Nephron (organoid): ENCODE results near the gene KCNQ1OT1.

ENCODE experiments used
- H3K27ac Mint-ChIP-seq, 3 experiments: 2 replicates each; pipeline ENCODE4 v1.8.0; 2020; ENCODE audit warnings: mixed read lengths in 3 of 3, mild to moderate bottlenecking in 2 of 3, moderate library complexity in 1 of 3
- H3K27me3 Mint-ChIP-seq: 2 replicates; pipeline ENCODE4 v1.8.0; 2021; ENCODE audit warnings: low read depth, mild to moderate bottlenecking, moderate library complexity, mixed read lengths
- H3K36me3 Mint-ChIP-seq: 2 replicates; pipeline ENCODE4 v1.8.0; 2020; ENCODE audit warnings: low read depth, mixed read lengths
- H3K4me1 Mint-ChIP-seq: 2 replicates; pipeline ENCODE4 v1.8.0; 2020; ENCODE audit warnings: mixed read lengths
- H3K4me3 Mint-ChIP-seq, 3 experiments: 2 replicates each; pipeline ENCODE4 v1.8.0; 2020; ENCODE audit warnings: mild to moderate bottlenecking in 3 of 3, mixed read lengths in 3 of 3, moderate library complexity in 2 of 3
- H3K9me3 Mint-ChIP-seq: 2 replicates; pipeline ENCODE4 v1.8.0; 2020; ENCODE audit warnings: mixed read lengths
- TF ChIP-seq, protein P1 (sequence below), 3 experiments: fragments of 200-600 bp; sonication (generic); IDR thresholded peaks; one replicate each; pipeline ENCODE4 v1.5.0; 2021; ENCODE audit warnings: antibody characterized with exemption in 3 of 3; ENCODE audit not compliant: unreplicated experiment in 3 of 3

The KCNQ1OT1 gene

DNA sequence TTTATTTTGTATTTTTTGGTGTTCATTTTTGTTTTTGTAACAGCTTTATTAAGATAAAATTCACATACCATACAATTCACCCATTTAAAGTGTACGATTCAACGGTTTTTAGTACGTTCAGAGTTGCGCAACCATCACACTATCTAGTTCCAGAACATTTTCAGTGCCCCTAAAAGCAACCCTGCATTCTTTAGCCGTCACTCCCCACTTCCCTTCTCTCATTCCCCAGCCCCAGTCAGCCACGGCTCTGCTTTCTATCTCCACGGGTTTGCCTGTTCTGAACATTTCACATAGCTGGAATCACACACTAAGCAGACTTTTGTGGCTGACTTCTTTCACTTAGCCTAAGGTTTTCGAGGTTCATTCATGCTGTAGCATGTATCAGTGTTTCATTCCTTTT, 9.6 kb upstream of the KCNQ1OT1 start:
- peaks cover 10% of the 10 kb centered on the region for H3K9me3 Mint-ChIP-seq
- H3K4me3 Mint-ChIP-seq, result no peak overlapping the region

DNA sequence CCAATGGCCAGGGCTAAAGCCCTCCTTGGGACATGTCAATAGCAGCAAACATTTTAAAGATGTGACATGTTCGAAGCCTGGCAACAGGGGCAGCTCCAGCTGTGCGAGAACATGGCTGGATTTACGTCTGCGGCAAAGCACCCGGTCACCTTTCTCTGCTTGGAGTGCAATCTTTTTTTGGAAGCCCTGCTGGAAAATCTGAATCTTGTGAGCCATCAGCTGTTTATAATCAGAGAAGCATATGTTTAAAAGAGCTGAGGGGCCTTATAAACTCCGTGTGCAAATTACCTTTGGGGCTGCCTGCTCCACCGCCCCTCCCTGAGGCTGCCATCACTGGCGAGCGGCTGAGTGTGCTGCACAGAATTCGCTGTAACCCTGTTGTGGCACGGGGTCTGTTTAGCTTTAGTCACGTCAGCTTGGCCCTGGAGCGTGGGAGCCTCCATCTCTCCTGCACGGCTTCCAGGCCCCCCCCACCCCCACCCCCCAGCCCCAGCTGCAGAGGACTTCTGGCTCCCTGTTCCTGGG, 9.0 kb upstream of the KCNQ1OT1 start:
- peak overlapping the region in 1 of 3 experiments; percentile 42 for H3K4me3 Mint-ChIP-seq
- H3K36me3 Mint-ChIP-seq, result no peaks in the 10 kb centered on the region
- peaks cover 10% of the 10 kb centered on the region for H3K9me3 Mint-ChIP-seq
- H3K27me3 Mint-ChIP-seq, result no peaks in the 10 kb centered on the region
- peak overlapping the region; percentile 85 to 95 (median 86) for H3K27ac Mint-ChIP-seq
- TF ChIP-seq, protein P1, sequence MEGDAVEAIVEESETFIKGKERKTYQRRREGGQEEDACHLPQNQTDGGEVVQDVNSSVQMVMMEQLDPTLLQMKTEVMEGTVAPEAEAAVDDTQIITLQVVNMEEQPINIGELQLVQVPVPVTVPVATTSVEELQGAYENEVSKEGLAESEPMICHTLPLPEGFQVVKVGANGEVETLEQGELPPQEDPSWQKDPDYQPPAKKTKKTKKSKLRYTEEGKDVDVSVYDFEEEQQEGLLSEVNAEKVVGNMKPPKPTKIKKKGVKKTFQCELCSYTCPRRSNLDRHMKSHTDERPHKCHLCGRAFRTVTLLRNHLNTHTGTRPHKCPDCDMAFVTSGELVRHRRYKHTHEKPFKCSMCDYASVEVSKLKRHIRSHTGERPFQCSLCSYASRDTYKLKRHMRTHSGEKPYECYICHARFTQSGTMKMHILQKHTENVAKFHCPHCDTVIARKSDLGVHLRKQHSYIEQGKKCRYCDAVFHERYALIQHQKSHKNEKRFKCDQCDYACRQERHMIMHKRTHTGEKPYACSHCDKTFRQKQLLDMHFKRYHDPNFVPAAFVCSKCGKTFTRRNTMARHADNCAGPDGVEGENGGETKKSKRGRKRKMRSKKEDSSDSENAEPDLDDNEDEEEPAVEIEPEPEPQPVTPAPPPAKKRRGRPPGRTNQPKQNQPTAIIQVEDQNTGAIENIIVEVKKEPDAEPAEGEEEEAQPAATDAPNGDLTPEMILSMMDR (IDR thresholded peaks at IDR 0.05; ENCODE audit: unreplicated experiment in 3 of 3), result no peak
- peaks cover 87% of the 10 kb centered on the region for H3K4me1 Mint-ChIP-seq

More for the DNA sequence above, 9.6 kb upstream of the KCNQ1OT1 start:
- Mint-ChIP-seq H3K27ac (peak overlapping the region; percentile 56 to 85 (median 66)), H3K27me3 (peaks cover 3% of the 10 kb centered on the region), H3K4me1 (peaks cover 87% of the 10 kb centered on the region), H3K36me3 (no peaks in the 10 kb centered on the region)
- TF ChIP-seq, protein P1 (IDR thresholded peaks at IDR 0.05; ENCODE audit: unreplicated experiment in 3 of 3), result no peak

DNA sequence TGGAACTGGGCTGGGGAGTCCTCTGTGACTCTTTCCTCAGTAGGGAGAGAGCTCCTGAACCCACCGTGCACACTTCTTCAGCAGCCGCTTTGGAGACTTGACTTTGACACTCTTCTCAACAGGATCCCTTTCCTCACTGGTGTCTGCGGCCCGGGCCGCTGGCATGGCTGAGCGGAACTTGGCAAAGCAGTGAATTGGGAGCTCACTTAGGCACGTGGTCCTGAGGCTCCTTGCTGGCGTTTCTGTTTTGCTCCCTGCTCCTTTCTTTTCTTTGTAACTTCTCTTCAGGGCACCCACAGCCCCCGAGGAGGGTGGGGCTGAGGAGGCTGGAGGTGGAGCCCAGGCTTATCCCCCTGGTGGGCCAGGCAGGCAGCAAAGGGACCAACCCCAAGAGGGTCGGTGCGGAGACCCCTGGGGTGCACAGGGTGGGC, 8.4 kb upstream of the KCNQ1OT1 start:
- H3K36me3 Mint-ChIP-seq, result no peaks in the 10 kb centered on the region
- peak overlapping the region in 2 of 3 experiments; percentile 16 to 29 for H3K4me3 Mint-ChIP-seq
- H3K9me3 Mint-ChIP-seq, result peaks cover 10% of the 10 kb centered on the region
- peaks cover 87% of the 10 kb centered on the region for H3K4me1 Mint-ChIP-seq
- H3K27ac Mint-ChIP-seq, result peak overlapping the region; percentile 85 to 95 (median 86)
- no peaks in the 10 kb centered on the region for H3K27me3 Mint-ChIP-seq
- TF ChIP-seq, protein P1 (IDR thresholded peaks at IDR 0.05; ENCODE audit: unreplicated experiment in 3 of 3), result no peak

DNA sequence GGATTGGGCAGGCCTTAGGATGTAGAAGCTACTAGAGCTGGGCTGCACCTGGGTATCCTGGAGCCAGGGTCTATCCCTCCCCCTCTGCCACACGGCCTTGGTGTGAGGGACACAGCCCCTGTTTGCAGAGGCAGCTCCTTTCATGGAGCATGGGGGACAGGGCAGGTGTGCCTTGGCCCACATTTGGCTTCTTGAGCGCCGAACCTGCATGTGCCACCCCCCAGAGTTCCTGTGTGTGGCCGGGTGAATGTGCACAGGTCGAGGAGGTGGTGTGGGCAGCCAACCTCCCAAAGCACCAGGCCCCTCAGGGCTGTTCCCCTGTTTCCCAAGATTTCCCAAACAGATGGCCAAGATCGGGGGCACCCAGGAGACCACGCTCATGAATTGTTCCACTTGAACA, 7.9 kb upstream of the KCNQ1OT1 start:
- Mint-ChIP-seq H3K9me3 (peaks cover 10% of the 10 kb centered on the region), H3K27ac (peak overlapping the region; percentile 85 to 95 (median 86)), H3K36me3 (no peaks in the 10 kb centered on the region), H3K4me3 (no peak overlapping the region), H3K4me1 (peaks cover 87% of the 10 kb centered on the region), H3K27me3 (no peaks in the 10 kb centered on the region)
- TF ChIP-seq, protein P1 (IDR thresholded peaks at IDR 0.05; ENCODE audit: unreplicated experiment in 3 of 3), result no peak

- peak overlapping the region; percentile 59 to 88 (median 85) for H3K27ac Mint-ChIP-seq
- peaks cover 94% of the 10 kb centered on the region for H3K4me1 Mint-ChIP-seq
- H3K27me3 Mint-ChIP-seq, result no peaks in the 10 kb centered on the region
- H3K36me3 Mint-ChIP-seq, result no peaks in the 10 kb centered on the region
- H3K9me3 Mint-ChIP-seq, result peaks cover 9% of the 10 kb centered on the region
- TF ChIP-seq, protein P1 (IDR thresholded peaks at IDR 0.05; ENCODE audit: unreplicated experiment in 3 of 3), result no peak
- H3K4me3 Mint-ChIP-seq, result no peak overlapping the region
These were observed 6.5 kb upstream of the KCNQ1OT1 start for GRCh38 chr11:2706321-2706720.
